Hematopoietic multipotent progenitor cell treated with erythropoietin and hydrocortisone succinate and interleukin-3 and kit ligand, for 15 days (in vitro differentiated cells): ENCODE data around the gene HERC2.
"Not testable (repeated sequence)": the region's sequence is repeated elsewhere in the genome, so short reads cannot be mapped to it uniquely, and the experiment has no call there.

Experiments
- DNase-seq: peaks from one replicate; pipeline ENCODE4 v3.0.0-alpha.2; 2015; ENCODE audit warnings: low spot score

HERC2 gene

GRCh38 chr15:28181366-28181765, 140.6 kb downstream of the HERC2 start:
- no peak for DNase-seq

GRCh38 chr15:28179270-28179669, 142.7 kb downstream of the HERC2 start:
- no peak for DNase-seq

- no peak for DNase-seq
Observed at GRCh38 chr15:28178727-28179126, 143.3 kb downstream of the HERC2 start.

GRCh38 chr15:28178290-28178689, 143.7 kb downstream of the HERC2 start:
- no peak for DNase-seq

GRCh38 chr15:28169366-28169765, 152.6 kb downstream of the HERC2 start:
- no peak for DNase-seq

- not testable (repeated sequence) for DNase-seq
Observed at GRCh38 chr15:28168405-28169121, 153.4 kb downstream of the HERC2 start.

- DNase-seq = no peak
Observed at GRCh38 chr15:28167042-28167441, 154.9 kb downstream of the HERC2 start.

GRCh38 chr15:28165791-28166190, 156.2 kb downstream of the HERC2 start:
- no peak for DNase-seq

- DNase-seq = no peak
Observed at GRCh38 chr15:28164876-28165275, 157.1 kb downstream of the HERC2 start.

- no peak for DNase-seq
Observed at GRCh38 chr15:28154283-28154682, 167.7 kb downstream of the HERC2 start.

- no peak for DNase-seq
Observed at GRCh38 chr15:28153492-28154119, 168.4 kb downstream of the HERC2 start.

- not testable (repeated sequence) for DNase-seq
Observed at GRCh38 chr15:28152538-28152923, 169.4 kb downstream of the HERC2 start.

- DNase-seq = not testable (repeated sequence)
Observed at GRCh38 chr15:28151864-28152537, 170.0 kb downstream of the HERC2 start.

GRCh38 chr15:28147801-28148200, 174.2 kb downstream of the HERC2 start:
- DNase-seq = no peak

GRCh38 chr15:28145419-28145818, 176.6 kb downstream of the HERC2 start:
- not testable (repeated sequence) for DNase-seq

- no peak for DNase-seq
Observed at GRCh38 chr15:28140062-28140461, 181.9 kb downstream of the HERC2 start.

- not testable (repeated sequence) for DNase-seq
Observed at GRCh38 chr15:28137408-28138039, 184.5 kb downstream of the HERC2 start.

GRCh38 chr15:28136236-28136904, 185.6 kb downstream of the HERC2 start:
- DNase-seq = not testable (repeated sequence)

GRCh38 chr15:28133281-28133680, 188.7 kb downstream of the HERC2 start:
- DNase-seq = no peak

GRCh38 chr15:28132524-28133275, 189.3 kb downstream of the HERC2 start:
- no peak for DNase-seq

GRCh38 chr15:28131946-28132345, 190.0 kb downstream of the HERC2 start:
- DNase-seq = no peak
